ENCODE data around the gene NT5C1A. TPM values are rescaled to one million over a fixed set of nuclear protein-coding genes. Genes with fewer than 3 reads are reported as not detected.

NT5C1A gene
- total RNA-seq, 1 donor from 2014 or later, result not detected

- Mint-ChIP-seq H3K9me3 (ENCODE audit: low read depth) (no peaks in the 10 kb centered on the region), H3K4me3 (ENCODE audit: low read depth) (no peak overlapping the region), H3K27ac (no peak overlapping the region), H3K4me1 (ENCODE audit: low read depth) (no peaks in the 10 kb centered on the region), H3K27me3 (peaks cover 50% of the 10 kb centered on the region), H3K36me3 (ENCODE audit: insufficient read depth) (no peaks in the 10 kb centered on the region)
- DNase-seq (ENCODE audit: low spot score, unreplicated experiment), result no peak
- TF ChIP-seq CTCF (IDR thresholded peaks at IDR 0.05; ENCODE audit: unreplicated experiment), result no peak
Observed at GRCh38 chr1:39654291-39654690, 17.6 kb downstream of the NT5C1A start.

GRCh38 chr1:39653546-39654031, 18.3 kb downstream of the NT5C1A start:
- Mint-ChIP-seq H3K9me3 (ENCODE audit: low read depth) (no peaks in the 10 kb centered on the region), H3K4me1 (ENCODE audit: low read depth) (no peaks in the 10 kb centered on the region), H3K27ac (peak overlapping the region; percentile 47), H3K36me3 (ENCODE audit: insufficient read depth) (no peaks in the 10 kb centered on the region), H3K27me3 (peaks cover 45% of the 10 kb centered on the region), H3K4me3 (ENCODE audit: low read depth) (no peak overlapping the region)
- peak; percentile 92 for TF ChIP-seq CTCF (IDR thresholded peaks at IDR 0.05; ENCODE audit: unreplicated experiment)
- peak; percentile 51 for DNase-seq (ENCODE audit: low spot score, unreplicated experiment)

GRCh38 chr1:39652554-39652953, 19.4 kb downstream of the NT5C1A start:
- Mint-ChIP-seq H3K27me3 (peaks cover 37% of the 10 kb centered on the region), H3K36me3 (ENCODE audit: insufficient read depth) (no peaks in the 10 kb centered on the region), H3K4me1 (ENCODE audit: low read depth) (no peaks in the 10 kb centered on the region), H3K4me3 (ENCODE audit: low read depth) (no peak overlapping the region), H3K9me3 (ENCODE audit: low read depth) (no peaks in the 10 kb centered on the region), H3K27ac (no peak overlapping the region)
- no peak for TF ChIP-seq CTCF (IDR thresholded peaks at IDR 0.05; ENCODE audit: unreplicated experiment)
- no peak for DNase-seq (ENCODE audit: low spot score, unreplicated experiment)

GRCh38 chr1:39652105-39652504, 19.8 kb downstream of the NT5C1A start:
- peaks cover 33% of the 10 kb centered on the region for H3K27me3 Mint-ChIP-seq
- H3K4me1 Mint-ChIP-seq (ENCODE audit: low read depth), result peaks cover 4% of the 10 kb centered on the region
- H3K27ac Mint-ChIP-seq, result no peak overlapping the region
- no peak overlapping the region for H3K4me3 Mint-ChIP-seq (ENCODE audit: low read depth)
- no peaks in the 10 kb centered on the region for H3K36me3 Mint-ChIP-seq (ENCODE audit: insufficient read depth)
- no peaks in the 10 kb centered on the region for H3K9me3 Mint-ChIP-seq (ENCODE audit: low read depth)
- no peak for TF ChIP-seq CTCF (IDR thresholded peaks at IDR 0.05; ENCODE audit: unreplicated experiment)
- no peak for DNase-seq (ENCODE audit: low spot score, unreplicated experiment)

GRCh38 chr1:39650431-39650830, 21.5 kb downstream of the NT5C1A start:
- Mint-ChIP-seq H3K4me3 (ENCODE audit: low read depth) (no peak overlapping the region), H3K9me3 (ENCODE audit: low read depth) (no peaks in the 10 kb centered on the region), H3K4me1 (ENCODE audit: low read depth) (peaks cover 8% of the 10 kb centered on the region), H3K36me3 (ENCODE audit: insufficient read depth) (no peaks in the 10 kb centered on the region), H3K27me3 (peaks cover 16% of the 10 kb centered on the region), H3K27ac (no peak overlapping the region)
- no peak for DNase-seq (ENCODE audit: low spot score, unreplicated experiment)
- TF ChIP-seq CTCF (IDR thresholded peaks at IDR 0.05; ENCODE audit: unreplicated experiment), result no peak
